Activated CD4-positive, alpha-beta T cell treated with anti-CD3 and anti-CD28 coated beads, Interleukin-2, amount 10 ng/mL, durations not matched to agents 24 days and 14 days (primary cell): ENCODE data around the gene ZC3H8. TPM values are rescaled to one million over a fixed set of nuclear protein-coding genes. Genes with fewer than 3 reads are reported as not detected.
A peak's percentile ranks its signal among the peaks of the same experiment; 100 is the strongest.

Experiments
- DNase-seq: peaks from one replicate; pipeline ENCODE4 v3.0.0; 2022
- H3K27ac Mint-ChIP-seq: one replicate; pipeline ENCODE4 v1.8.0; 2022; ENCODE audit warnings: mild to moderate bottlenecking, mixed read lengths
- H3K27me3 Mint-ChIP-seq: one replicate; pipeline ENCODE4 v1.8.0; 2022; ENCODE audit warnings: mixed read lengths
- H3K36me3 Mint-ChIP-seq: one replicate; pipeline ENCODE4 v1.8.0; 2022; ENCODE audit warnings: low read depth, mild to moderate bottlenecking, mixed read lengths
- H3K4me1 Mint-ChIP-seq: one replicate; pipeline ENCODE4 v1.8.0; 2021; ENCODE audit warnings: mixed read lengths
- H3K4me3 Mint-ChIP-seq: one replicate; pipeline ENCODE4 v1.8.0; 2022; ENCODE audit warnings: mild to moderate bottlenecking, moderate library complexity, mixed read lengths
- H3K9me3 Mint-ChIP-seq: one replicate; pipeline ENCODE4 v1.8.0; 2021; ENCODE audit warnings: mixed read lengths
- intact Hi-C: fragments of 100-400 bp; cut with micrococcal nuclease; formaldehyde crosslinking; loops from one replicate; pipeline ENCODE4 v1.15.1; 2023
- total RNA-seq: library from RNA; stranded (reverse); gene quantifications from 2 replicates; pipeline ENCODE4 v1.2.3, GENCODE V29; 2022

Gene ZC3H8
- total RNA-seq, 1 donor from 2014 or later: 41.4 TPM

DNA sequence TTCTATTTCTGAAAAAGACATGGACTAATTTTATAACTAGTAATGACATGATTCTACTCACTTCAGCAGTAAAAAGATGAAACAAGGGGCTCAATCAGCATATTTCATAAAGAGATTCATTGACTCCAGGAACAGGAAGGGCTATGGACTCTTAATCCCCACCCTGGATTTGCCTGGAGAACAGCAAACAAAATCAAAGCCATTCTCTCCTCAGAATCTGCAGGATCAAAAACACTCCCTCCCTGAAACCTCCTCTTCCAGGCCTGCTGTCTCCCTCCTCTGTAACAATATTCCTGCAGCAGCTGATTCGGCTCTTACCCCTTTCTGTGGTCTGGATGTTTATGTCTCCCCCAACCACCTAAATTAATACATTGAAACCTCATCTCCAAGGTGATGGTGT lies 57.0 kb downstream of the ZC3H8 start:
- Mint-ChIP-seq H3K9me3 (peaks cover 13% of the 10 kb centered on the region), H3K27me3 (no peaks in the 10 kb centered on the region), H3K4me1 (peaks cover 38% of the 10 kb centered on the region), H3K36me3 (peaks cover 41% of the 10 kb centered on the region), H3K4me3 (no peak overlapping the region), H3K27ac (no peak overlapping the region)
- intact Hi-C loops: no loop called here
- no peak for DNase-seq

DNA sequence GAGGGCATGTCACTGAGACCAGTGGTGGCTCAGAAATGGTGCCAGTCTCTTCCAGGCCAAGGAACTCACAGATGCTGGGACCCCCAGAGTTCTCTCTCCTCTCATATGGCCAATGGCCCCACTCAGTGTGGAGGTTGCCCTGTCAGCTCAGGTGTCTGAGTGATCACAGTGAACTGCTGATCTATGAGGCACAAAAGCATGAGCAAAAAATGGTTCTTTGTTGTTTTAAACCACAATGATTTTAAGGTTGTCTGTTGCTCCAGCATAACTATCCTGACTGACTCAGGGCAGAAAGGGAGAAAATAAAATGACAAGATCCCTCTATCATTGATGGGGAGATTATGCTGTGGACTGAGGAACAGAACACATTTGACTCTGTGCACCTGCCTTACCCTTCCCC lies 58.9 kb downstream of the ZC3H8 start:
- Mint-ChIP-seq H3K9me3 (peaks cover 8% of the 10 kb centered on the region), H3K36me3 (peaks cover 41% of the 10 kb centered on the region), H3K27me3 (no peaks in the 10 kb centered on the region), H3K4me3 (no peak overlapping the region), H3K27ac (no peak overlapping the region), H3K4me1 (peaks cover 49% of the 10 kb centered on the region)
- DNase-seq: no peak
- intact Hi-C loops: no loop called here

GRCh38 chr2:112195167-112195766 lies 59.6 kb downstream of the ZC3H8 start:
- intact Hi-C loops: no loop called here
- Mint-ChIP-seq H3K4me1 (peaks cover 51% of the 10 kb centered on the region), H3K9me3 (peaks cover 8% of the 10 kb centered on the region), H3K27ac (peak overlapping the region; percentile 14), H3K4me3 (no peak overlapping the region), H3K27me3 (no peaks in the 10 kb centered on the region), H3K36me3 (peaks cover 47% of the 10 kb centered on the region)
- no peak for DNase-seq

DNA sequence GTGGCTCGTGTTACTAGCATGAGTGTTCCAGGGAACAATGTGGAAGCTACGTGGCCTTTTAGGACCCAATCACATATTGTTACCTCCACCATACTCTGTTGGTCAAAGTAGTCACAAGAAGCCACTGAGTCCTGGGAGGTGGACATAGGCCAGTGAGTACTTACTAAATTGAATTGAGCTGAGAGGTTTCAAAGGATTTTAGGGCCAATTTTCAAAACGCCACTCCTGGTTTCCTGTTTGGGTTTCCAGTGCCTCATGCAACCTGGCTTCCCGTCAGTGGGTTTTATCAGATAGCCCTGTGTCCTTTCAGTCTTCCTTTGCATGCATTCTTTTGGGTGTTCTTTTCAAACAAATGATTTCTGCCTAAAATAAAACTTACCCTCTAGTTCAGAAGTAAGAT lies 60.4 kb downstream of the ZC3H8 start:
- Mint-ChIP-seq H3K4me3 (peak overlapping the region; percentile 22), H3K9me3 (peaks cover 6% of the 10 kb centered on the region), H3K36me3 (peaks cover 44% of the 10 kb centered on the region), H3K27ac (peak overlapping the region; percentile 54), H3K4me1 (peaks cover 53% of the 10 kb centered on the region), H3K27me3 (no peaks in the 10 kb centered on the region)
- intact Hi-C loops: no loop called here
- DNase-seq: peak; percentile 69

DNA sequence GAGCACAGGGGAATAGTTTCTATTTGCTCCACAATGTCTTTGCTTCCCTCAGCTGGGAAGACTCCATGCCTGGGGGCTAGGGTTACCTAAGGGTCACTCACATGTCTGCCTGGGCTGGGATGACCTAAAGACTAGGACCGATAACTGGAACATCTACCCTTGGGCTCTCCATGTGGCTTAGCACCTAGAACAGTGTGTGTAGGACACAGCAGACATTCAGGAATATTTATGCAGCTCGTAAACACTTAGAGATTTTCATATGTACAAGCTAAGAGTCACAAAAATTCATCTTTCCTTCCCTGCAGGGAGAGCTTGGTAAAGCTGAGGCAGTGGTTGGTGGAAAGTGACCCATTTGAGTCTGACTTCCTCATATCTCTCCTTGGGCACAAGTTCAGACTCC lies 60.8 kb downstream of the ZC3H8 start:
- no peak overlapping the region for H3K4me3 Mint-ChIP-seq
- DNase-seq: no peak
- peaks cover 44% of the 10 kb centered on the region for H3K36me3 Mint-ChIP-seq
- H3K9me3 Mint-ChIP-seq: peaks cover 3% of the 10 kb centered on the region
- peak overlapping the region; percentile 54 for H3K27ac Mint-ChIP-seq
- intact Hi-C loops: no loop called here
- H3K27me3 Mint-ChIP-seq: no peaks in the 10 kb centered on the region
- peaks cover 53% of the 10 kb centered on the region for H3K4me1 Mint-ChIP-seq

- Mint-ChIP-seq H3K36me3 (peaks cover 58% of the 10 kb centered on the region), H3K4me1 (peaks cover 69% of the 10 kb centered on the region), H3K27ac (peak overlapping the region; percentile 94), H3K27me3 (peaks cover 2% of the 10 kb centered on the region), H3K9me3 (peaks cover 6% of the 10 kb centered on the region), H3K4me3 (peak overlapping the region; percentile 77)
- intact Hi-C loops: loop anchor here (2.0 to 10.0 kb wide), 3 partner anchors 134 to 396 kb away; partner anchors contain the start of genes ANAPC1, CHCHD5 and TMEM87B
- no peak for DNase-seq
Measured at GRCh38 chr2:112189001-112189556, 65.8 kb downstream of the ZC3H8 start.

DNA sequence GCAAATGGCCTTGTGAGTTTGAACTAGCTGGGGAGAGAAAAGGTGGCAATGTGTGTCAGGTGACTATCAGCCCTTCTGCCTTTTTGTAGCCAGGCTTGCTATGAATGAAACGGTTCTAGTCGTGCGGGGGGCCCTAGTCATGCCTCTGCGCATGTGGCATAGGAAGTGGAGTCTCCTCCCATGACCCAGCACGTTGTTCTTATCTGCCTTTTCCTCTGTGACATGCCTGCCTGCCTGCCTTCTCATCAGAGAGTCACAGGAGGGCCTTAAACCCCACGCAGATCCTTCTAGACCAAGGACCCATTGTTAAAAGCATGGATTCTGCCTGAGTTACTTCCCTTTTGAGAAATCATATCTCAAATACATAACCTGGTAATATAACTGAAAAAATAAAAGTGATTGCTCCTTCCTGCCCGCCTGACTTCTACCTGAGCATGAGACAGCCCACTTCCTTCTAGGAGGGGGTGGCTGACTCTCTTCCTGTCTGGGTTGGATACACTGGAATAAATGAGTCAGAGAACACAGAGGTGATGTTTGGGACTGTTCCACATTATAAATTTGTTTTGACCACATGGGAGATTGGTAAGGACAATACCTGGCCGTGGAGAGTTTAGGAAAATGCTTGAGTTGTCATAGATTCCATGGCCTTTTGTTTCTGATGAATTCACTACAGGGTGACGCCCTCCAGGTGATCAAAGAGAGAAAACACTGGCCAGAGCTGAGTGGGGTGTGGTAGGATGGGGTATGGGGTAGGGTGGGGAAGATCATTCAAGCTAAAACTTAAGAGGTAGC lies 66.8 kb downstream of the ZC3H8 start:
- H3K4me3 Mint-ChIP-seq: peak overlapping the region; percentile 77
- H3K27me3 Mint-ChIP-seq: peaks cover 2% of the 10 kb centered on the region
- peak overlapping the region; percentile 94 for H3K27ac Mint-ChIP-seq
- H3K9me3 Mint-ChIP-seq: peaks cover 3% of the 10 kb centered on the region
- intact Hi-C loops: loop anchor here (1.0 to 10.0 kb wide), 5 partner anchors 88 to 397 kb away; partner anchors contain the start of genes ANAPC1, CHCHD5 and TMEM87B
- H3K36me3 Mint-ChIP-seq: peaks cover 62% of the 10 kb centered on the region
- H3K4me1 Mint-ChIP-seq: peaks cover 76% of the 10 kb centered on the region
- peak; percentile 91 for DNase-seq

DNA sequence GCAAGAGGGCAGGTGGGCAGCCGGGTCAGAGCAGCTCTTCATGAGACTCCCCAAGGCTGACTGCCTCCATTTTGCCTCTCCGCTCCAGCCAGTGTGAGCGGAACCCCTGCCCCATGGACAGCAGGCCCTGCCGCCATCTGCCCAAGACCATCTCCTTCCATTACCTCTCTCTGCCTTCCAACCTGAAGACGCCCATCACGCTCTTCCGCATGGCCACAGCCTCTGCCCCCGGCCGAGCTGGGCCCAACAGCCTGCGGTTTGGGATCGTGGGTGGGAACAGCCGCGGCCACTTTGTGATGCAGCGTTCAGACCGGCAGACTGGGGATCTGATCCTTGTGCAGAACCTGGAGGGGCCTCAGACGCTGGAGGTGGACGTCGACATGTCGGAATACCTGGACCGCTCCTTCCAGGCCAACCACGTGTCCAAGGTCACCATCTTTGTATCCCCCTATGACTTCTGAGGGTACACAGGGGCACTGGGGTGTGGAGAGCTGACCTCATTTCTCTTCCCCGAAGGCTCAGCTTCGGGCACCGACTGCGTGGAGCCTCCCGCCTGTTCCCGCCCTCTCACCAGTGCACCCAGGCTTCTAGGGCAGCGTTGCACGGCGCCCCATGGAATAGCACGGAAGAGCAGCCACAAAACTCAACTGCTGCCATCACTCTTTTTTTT lies 67.7 kb downstream of the ZC3H8 start:
- H3K4me3 Mint-ChIP-seq: peak overlapping the region; percentile 77
- H3K9me3 Mint-ChIP-seq: peaks cover 3% of the 10 kb centered on the region
- peak overlapping the region; percentile 94 for H3K27ac Mint-ChIP-seq
- peaks cover 57% of the 10 kb centered on the region for H3K36me3 Mint-ChIP-seq
- H3K4me1 Mint-ChIP-seq: peaks cover 79% of the 10 kb centered on the region
- H3K27me3 Mint-ChIP-seq: peaks cover 2% of the 10 kb centered on the region
- no peak for DNase-seq
- intact Hi-C loops: loop anchor here (10.0 kb wide), 2 partner anchors 302 to 398 kb away; partner anchors contain the start of genes ANAPC1 and CHCHD5

GRCh38 chr2:112185131-112185530 lies 69.7 kb downstream of the ZC3H8 start:
- intact Hi-C loops: loop anchor here (10.0 kb wide), 2 partner anchors 300 to 400 kb away; partner anchors contain the start of genes ANAPC1 and CHCHD5
- DNase-seq: no peak
- H3K9me3 Mint-ChIP-seq: peaks cover 3% of the 10 kb centered on the region
- H3K27me3 Mint-ChIP-seq: peaks cover 2% of the 10 kb centered on the region
- peaks cover 45% of the 10 kb centered on the region for H3K36me3 Mint-ChIP-seq
- peaks cover 73% of the 10 kb centered on the region for H3K4me1 Mint-ChIP-seq
- peak overlapping the region; percentile 85 for H3K27ac Mint-ChIP-seq
- H3K4me3 Mint-ChIP-seq: no peak overlapping the region

- Mint-ChIP-seq H3K9me3 (peaks cover 3% of the 10 kb centered on the region), H3K36me3 (peaks cover 43% of the 10 kb centered on the region), H3K27ac (peak overlapping the region; percentile 93), H3K4me1 (peaks cover 69% of the 10 kb centered on the region), H3K4me3 (peak overlapping the region; percentile 91), H3K27me3 (peaks cover 2% of the 10 kb centered on the region)
- no peak for DNase-seq
- intact Hi-C loops: loop anchor here (10.0 kb wide), 2 partner anchors 299 to 401 kb away; partner anchors contain the start of genes ANAPC1 and CHCHD5
Measured at GRCh38 chr2:112184121-112184520, 70.7 kb downstream of the ZC3H8 start.

GRCh38 chr2:112183327-112184025 lies 71.4 kb downstream of the ZC3H8 start:
- DNase-seq: peak; percentile 68
- Mint-ChIP-seq H3K9me3 (no peaks in the 10 kb centered on the region), H3K4me3 (peak overlapping the region; percentile 91), H3K27ac (peak overlapping the region; percentile 93), H3K4me1 (peaks cover 62% of the 10 kb centered on the region), H3K36me3 (peaks cover 38% of the 10 kb centered on the region), H3K27me3 (peaks cover 2% of the 10 kb centered on the region)
- intact Hi-C loops: loop anchor here (2.0 to 10.0 kb wide), 3 partner anchors 67 to 401 kb away; partner anchors contain the start of genes ANAPC1 and CHCHD5

DNA sequence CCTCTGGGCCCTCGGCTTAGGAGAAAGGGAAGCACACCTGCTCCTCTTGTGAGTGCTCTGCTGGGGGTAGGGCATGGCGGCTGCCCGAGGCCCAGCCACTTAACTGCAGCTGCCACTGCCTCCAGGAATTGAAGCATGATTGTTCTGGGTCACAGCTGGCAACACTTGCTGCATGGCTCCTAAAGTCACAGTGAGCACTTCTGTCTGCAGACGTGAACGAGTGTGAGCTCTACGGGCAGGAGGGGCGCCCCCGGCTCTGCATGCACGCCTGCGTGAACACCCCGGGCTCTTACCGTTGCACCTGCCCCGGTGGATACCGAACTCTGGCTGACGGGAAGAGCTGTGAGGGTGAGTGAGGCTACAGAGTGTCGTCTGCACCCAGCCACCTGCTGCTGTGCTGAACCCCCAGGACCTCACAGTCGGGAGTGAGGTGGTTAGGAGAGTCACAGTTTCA lies 72.2 kb downstream of the ZC3H8 start:
- peak; percentile 82 for DNase-seq
- Mint-ChIP-seq H3K27me3 (no peaks in the 10 kb centered on the region), H3K4me1 (peaks cover 54% of the 10 kb centered on the region), H3K9me3 (no peaks in the 10 kb centered on the region), H3K36me3 (peaks cover 31% of the 10 kb centered on the region), H3K27ac (peak overlapping the region; percentile 93), H3K4me3 (peak overlapping the region; percentile 91)
- intact Hi-C loops: loop anchor here (2.0 to 10.0 kb wide), 3 partner anchors 68 to 402 kb away; partner anchors contain the start of genes ANAPC1 and CHCHD5
